DMS153 treated with DMSO at 0.1 percent for 48 hours (cell line): ENCODE results near the gene ZNF518A.
"Not testable (repeated sequence)": the region's sequence is repeated elsewhere in the genome, so short reads cannot be mapped to it uniquely, and the experiment has no call there.

Source experiments
- DNase-seq: peaks from one replicate; lab custom pipeline; 2025; ENCODE audit not compliant: unreplicated experiment; lab: John Stamatoyannopoulos, UW

The ZNF518A gene

DNA sequence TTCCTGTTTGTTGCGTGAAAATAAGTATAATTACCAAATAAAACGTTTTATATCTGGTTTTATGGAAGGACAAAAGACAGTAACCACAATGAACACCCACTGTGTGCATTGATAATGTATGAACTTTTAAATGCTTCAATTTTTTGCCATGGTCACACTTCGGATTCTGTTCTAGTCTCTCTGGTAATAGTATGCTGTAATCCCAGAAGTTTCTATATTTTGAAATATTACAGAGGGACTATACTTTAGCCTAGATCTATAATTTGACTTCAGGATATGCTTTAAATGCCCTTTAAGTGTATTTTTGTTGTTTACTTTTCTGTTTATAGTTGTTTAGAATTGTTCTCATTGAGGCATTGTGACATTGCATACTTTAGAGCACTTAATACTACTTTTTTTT, 1.5 kb downstream of the ZNF518A start:
- DNase-seq: no peak

- DNase-seq: no peak
These were observed 3.0 kb downstream of the ZNF518A start for GRCh38 chr10:96133135-96133534.

DNA sequence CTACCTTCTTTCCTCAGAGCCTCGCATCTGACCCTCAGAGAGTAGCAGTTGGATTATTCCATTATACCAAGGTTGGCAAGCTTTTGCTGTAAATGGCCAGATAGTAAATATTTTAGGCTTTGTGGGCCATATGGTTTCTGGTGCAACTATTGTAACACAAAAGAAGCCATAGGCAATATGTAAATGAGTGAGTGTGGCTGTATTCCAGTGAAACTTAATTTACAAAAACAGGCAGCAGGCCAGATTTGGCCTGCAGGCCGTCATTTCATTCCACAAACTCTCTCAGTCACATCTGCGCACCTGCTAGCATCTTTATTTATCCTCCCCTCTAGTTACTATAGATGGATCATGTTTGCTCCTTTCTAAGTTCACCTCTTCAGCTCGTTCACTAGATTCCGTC, 6.7 kb downstream of the ZNF518A start:
- no peak for DNase-seq

DNA sequence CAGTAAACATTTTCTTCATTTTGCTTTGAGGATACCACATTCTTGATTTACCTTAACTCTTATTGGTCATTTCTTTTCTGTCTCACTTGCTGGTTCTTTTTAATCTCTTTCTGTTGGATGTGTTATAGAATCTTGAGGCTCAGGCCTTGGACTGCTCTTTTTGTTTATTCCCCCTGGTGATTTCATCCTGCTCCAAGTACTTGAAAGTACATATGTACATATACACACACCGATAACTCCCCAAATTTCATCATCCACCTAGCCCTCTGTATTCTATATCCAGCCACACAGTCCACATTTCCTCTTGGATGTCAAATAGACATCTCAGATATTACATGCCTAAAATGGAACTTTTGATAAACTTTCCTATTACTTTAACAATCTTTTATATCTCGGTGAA, 7.5 kb downstream of the ZNF518A start:
- DNase-seq: no peak

DNA sequence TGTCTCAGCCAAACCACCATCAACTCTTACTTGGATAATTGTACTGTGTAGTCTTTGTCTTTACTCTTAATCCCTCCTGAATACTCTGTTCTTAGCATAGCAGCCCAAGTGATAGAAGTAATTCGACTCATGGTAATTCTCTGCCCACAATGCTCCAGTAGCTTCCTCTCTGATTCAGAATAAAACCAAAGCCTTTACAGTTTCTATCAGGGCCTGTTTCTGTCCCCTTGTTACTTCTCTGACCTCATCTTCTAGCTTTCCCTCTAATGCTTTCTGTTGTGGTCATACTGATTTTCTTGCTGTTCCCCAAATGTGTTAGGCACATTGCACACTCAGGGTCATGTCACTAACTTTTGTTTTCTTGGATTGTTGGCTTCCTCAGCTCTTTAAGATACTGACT, 8.0 kb downstream of the ZNF518A start:
- DNase-seq: no peak

DNA sequence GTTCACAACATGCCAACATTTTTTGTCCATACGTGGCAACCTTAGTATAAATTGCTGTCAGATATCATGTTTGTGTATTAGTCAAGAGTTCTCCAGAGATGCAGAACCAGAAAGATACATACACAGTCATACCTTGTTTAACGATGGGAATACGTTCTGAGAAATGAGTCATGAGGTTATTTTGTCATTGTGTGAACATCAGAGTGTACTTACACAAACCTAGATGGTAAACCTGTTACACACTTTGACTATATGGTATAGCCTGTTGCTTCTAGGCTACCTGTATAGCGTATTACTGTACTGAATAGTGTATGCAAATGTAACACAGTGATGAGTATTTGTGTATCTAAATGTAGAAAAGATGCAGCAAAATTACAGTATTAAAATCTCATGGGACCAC, 22.3 kb downstream of the ZNF518A start:
- no peak for DNase-seq

DNA sequence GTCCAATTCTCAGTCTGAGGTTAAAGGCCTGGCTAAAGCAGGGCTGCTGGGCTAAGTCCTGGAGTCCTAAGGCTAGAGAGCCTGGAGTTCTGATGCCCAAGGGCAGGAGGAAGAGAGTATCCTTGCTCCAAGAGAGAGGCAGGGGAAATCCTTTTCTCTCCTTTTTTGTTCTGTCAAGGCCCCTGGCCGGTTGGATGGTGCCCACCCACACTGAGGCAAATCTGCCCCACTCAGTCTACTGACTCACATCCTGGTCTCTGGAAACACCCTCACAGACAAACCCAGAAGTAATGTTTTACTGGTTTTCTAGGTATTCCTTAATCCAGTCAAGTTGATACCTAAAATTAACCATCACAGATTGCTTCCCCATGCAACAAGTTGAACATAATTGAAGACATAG, 23.0 kb downstream of the ZNF518A start:
- no peak for DNase-seq

DNA sequence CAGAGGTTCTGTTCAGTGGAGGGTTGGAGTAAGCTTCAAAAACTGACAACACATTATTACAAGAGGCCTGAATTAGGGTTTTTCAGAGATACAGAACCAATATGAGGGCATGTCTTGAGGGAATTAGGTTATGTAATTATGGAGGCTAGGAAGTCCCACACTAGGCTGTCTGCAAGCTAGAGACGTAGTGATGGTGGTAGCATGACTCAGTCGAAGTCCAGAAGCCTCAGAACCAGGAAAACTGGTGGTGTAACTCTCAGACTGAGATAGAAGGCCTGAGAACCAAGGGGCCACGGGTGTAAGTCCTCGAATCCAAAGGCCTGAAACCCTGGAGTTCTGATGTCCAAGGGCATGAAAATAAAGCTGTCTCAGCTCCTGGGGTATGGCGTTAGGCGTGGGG, 35.6 kb downstream of the ZNF518A start:
- DNase-seq: no peak

- no peak for DNase-seq
These were observed 38.4 kb downstream of the ZNF518A start for GRCh38 chr10:96168546-96168945.

DNA sequence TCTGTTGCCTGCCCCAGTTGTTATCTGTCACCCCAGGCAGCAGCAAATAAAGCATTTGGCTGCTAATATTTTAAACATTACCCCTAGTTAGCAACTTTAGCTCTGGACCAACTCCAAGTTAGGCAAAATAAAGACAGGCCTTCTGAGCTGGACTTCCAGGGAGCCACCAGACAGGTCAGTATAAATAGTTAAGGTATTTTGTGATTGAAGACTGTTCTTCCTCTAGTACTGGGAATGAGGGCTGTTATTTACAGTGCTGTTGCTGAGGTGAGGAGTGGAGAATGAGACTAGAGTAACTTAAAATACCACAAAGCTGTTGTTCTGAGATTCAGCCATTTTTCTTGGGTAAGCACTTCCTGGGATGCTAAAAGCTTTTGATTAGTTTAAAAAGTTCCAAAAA, 40.1 kb downstream of the ZNF518A start:
- DNase-seq: no peak

GRCh38 chr10:96172666-96173065, 42.6 kb downstream of the ZNF518A start:
- DNase-seq: no peak

- no peak for DNase-seq
These were observed 46.9 kb downstream of the ZNF518A start for GRCh38 chr10:96176985-96177384.

GRCh38 chr10:96188421-96188820, 58.3 kb downstream of the ZNF518A start:
- no peak for DNase-seq

DNA sequence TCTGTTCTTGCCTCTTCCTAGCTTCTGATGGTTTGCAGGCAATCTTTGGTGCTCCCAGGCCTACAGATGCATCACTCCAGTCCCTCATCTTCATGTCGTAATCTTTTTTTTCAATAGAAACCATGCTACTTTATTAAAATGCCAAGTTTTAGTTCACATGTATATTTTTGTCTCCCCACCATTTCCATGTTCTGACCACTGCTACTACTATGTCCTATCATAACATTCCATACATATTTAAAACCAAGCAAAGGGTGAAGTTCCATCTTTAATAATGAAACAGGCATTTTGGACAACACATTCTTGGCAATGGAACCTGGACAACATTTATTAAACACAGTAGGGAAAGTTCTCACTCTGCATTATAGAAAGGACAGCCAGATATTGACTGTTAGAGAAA, 58.8 kb downstream of the ZNF518A start:
- no peak for DNase-seq

DNA sequence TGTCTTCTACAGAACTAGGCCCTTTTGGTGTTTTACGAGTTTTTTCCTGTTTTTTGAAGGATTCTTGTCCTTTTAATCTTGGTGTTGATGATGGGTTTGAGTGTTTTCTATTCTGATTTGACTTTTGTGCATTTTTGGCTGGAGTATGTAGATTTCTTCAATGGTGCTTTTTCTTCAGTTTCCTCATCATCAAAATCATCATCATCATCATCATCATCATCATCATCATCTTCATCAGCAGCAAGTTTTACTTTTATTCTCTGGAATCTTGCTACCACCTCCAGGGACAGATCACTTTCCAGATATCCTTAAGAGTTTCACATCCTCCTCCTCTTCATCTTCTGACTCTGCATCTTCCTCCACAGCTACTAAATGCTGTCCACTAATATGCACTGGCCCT, 59.4 kb downstream of the ZNF518A start:
- not testable (repeated sequence) for DNase-seq

DNA sequence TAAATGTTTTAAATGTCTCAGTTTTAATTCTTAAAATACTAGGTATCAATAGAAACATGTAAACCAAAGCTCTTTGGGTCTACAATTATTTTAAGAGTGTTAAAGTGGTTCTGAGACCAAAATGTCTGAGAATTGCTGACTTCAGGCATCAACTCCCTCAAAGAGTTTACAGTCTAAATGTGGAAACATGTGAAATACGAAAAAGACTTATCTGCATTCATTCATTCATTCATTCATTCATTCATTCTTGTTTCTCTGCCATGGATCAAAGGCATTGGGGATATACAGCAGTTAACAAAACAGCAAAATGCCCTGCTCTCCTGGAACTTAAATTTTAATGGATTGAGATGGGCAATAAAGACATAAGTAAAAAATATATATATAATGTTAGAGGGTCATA, 71.4 kb downstream of the ZNF518A start:
- no peak for DNase-seq

- DNase-seq: no peak
These were observed 75.5 kb downstream of the ZNF518A start for GRCh38 chr10:96205580-96205979.

DNA sequence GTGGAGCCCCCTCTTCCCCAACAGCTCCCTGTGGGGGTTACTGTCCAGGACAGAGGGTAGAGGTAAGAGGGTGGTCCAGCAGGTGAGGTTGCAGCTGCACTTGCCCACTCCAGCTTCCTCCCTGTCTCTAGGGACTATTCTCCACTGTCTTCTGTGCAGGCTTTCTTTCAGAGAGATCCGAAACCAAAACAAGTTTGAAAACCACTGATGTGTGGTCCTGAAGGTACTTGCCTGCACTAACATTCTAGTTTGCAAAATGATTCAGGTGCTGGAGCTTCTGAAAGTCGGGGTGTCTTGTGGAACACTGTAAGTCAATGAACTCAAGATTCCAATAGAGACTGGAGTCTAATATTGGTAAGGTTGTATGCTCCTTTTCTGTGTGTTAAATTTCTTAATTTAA, 78.2 kb downstream of the ZNF518A start:
- DNase-seq: no peak

DNA sequence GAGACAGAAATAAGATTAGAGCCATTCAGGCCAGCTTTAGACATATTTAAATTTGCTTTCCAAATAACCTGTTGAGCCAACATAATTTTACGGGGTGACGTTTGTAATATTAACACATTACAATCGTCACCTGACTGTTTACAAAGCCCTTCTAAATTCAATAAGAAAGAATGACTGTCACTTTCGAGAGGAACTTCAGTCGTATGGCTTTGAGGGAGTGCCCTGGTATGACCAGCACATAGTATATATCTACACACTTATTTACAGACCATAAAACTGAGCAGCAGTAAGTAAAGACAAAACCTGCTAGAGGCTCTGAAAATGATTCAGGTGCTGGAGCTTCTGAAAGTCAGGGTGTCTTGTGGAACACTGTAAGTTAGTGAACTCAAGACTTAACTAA, 78.8 kb downstream of the ZNF518A start:
- no peak for DNase-seq

DNA sequence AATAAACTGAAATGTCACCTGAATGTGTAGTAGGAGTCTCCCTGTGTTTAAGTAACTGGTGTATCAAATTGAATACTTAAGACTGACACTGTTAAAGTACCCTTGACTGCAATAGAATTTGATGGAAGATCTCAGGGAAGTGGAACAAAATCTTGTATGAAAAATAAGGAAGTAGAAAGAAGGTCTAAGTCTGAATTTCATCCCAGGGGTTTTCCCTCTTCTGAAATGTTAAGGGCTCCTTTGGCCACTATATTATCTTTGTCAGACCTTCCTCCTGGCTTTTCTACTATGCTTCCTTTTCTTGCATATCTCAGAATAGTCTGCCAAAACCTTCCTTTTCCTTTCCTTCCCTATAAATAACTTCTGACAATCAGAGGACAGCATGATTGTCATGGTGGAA, 81.7 kb downstream of the ZNF518A start:
- DNase-seq: no peak

DNA sequence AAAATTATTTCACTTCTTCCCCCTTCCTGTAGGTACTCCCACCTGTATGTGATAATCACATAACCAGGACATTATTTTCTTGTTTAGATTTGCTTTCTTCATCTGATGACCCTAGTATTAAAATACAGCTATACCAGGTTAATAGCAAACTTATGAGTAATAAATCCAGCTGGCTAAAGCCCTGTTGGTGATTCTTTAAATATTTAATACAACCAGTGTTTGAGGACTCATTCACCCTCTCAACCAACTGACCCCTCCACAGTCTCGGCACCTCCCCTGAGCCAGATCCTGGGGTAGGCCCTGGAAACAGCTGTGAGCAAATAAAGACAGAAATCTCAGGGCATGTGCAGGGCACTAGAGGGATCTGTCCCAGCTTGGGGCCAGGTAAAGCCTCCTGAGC, 82.8 kb downstream of the ZNF518A start:
- DNase-seq: no peak
